Heart left ventricle (tissue), 13 donors: ENCODE data around the gene BTBD18.

Experiments used
- CTCF ChIP-seq, 12 donors: fragments of 200-600 bp; sonication (generic) in 4 of 12; IDR thresholded peaks; one replicate each; pipeline versions ENCODE4 v1.5.0 to v1.8.0; 2018 to 2022; ENCODE audit warnings: antibody characterized with exemption in 12 of 12, mild to moderate bottlenecking in 5 of 12
- POLR2A ChIP-seq, 2 donors: fragments of 450-650 bp; IDR thresholded peaks; one replicate each; pipeline ENCODE4 v1.6.1; 2017; ENCODE audit warnings: antibody characterized with exemption in 2 of 2, mild to moderate bottlenecking in 2 of 2, moderate library complexity in 2 of 2
- donor health status: ischemic (EF 13 %, LVEDD 7.1; RV severe dilation, severe dysfunction).
- donor health status: DM: no; HTN: yes; CAD: no.
- donor health status: DM: no; HTN: no; CAD: no.
- donor health status: ischemic (EF 25% LVEDD 6.9; RV normal size, moderate dysfunction).
- donor health status: ischemic (EF 25% LVEDD 5.7; RV mildly dilated, moderate dysfunction).
- donor health status: ischemic (EF 35%, LVEDD 5.7; RV mildly dilated, moderate dysfunction).
- donor health status: nonischemic (EF 11% LVEDD 7.7; RV severe dilation, severe dysfunction).
- donor health status: DM: yes; HTN: yes; CAD: no.
- donor health status: PGD.
- donor health status: ischemic (EF 29% LVEDD 5.4; RV normal size, mild dysfunction).
- donor health status: nonischemic (EF 23%, LVEDD 6.1; RV moderate dilation, normal function).

DNA sequence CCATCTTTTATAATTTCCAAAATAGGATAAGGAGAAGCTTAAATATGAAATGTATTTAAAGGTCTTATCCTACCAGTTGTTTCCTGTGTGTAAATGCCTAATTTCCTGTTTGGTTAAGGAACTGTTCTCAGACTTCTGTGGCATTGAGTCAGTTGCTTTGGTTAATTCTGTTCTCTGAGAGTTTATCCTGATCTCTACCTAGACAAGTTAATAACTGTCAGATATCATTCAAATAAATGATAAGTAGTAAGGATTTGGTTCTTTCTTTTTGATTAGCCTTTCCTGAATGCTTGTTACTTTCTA is 49.5 kb upstream of the BTBD18 start:
- TF ChIP-seq CTCF (IDR thresholded peaks at IDR 0.05) (no peak), POLR2A (IDR thresholded peaks at IDR 0.05) (no peak)
